GM12865 (cell line): ENCODE data around the gene MAST2.

Source experiments
- DNase-seq: peaks from one replicate; pipeline ENCODE4 v3.0.0; 2010; ENCODE audit warnings: low read depth
- H3K4me3 ChIP-seq: 2 replicates; pipeline ENCODE4 v1.5.1; 2011; ENCODE audit warnings: mild to moderate bottlenecking, low read depth, low read length, control low read depth
- TF ChIP-seq, protein P1 (sequence below): IDR thresholded peaks from 2 replicates; pipeline ENCODE4 v1.5.1; 2011; ENCODE audit warnings: low read length, control low read depth, low read depth, inconsistent platforms; ENCODE audit not compliant: insufficient read depth; ENCODE audit errors: missing control alignments

MAST2 gene

DNA sequence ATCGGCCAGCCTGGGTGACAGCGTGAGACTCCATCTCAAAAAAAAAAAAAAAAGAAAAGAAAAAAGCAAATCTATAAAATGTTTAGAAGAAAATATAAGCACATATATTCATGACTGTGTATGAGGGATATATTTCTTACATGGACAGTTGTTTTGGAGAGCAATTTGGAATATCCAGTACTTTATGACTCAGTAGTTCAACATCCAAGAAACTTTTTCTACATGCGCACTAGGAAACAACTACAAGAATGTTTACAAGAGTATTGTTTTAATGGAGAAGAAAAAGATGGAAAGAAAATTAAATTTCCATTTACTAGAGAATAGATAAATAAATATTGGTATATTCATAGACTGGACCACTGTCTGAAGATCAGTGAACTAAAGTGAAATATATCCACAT is 77.5 kb downstream of the MAST2 start:
- H3K4me3 ChIP-seq = no peak overlapping the region
- DNase-seq = no peak
- TF ChIP-seq, protein P1, sequence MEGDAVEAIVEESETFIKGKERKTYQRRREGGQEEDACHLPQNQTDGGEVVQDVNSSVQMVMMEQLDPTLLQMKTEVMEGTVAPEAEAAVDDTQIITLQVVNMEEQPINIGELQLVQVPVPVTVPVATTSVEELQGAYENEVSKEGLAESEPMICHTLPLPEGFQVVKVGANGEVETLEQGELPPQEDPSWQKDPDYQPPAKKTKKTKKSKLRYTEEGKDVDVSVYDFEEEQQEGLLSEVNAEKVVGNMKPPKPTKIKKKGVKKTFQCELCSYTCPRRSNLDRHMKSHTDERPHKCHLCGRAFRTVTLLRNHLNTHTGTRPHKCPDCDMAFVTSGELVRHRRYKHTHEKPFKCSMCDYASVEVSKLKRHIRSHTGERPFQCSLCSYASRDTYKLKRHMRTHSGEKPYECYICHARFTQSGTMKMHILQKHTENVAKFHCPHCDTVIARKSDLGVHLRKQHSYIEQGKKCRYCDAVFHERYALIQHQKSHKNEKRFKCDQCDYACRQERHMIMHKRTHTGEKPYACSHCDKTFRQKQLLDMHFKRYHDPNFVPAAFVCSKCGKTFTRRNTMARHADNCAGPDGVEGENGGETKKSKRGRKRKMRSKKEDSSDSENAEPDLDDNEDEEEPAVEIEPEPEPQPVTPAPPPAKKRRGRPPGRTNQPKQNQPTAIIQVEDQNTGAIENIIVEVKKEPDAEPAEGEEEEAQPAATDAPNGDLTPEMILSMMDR = no peak

DNA sequence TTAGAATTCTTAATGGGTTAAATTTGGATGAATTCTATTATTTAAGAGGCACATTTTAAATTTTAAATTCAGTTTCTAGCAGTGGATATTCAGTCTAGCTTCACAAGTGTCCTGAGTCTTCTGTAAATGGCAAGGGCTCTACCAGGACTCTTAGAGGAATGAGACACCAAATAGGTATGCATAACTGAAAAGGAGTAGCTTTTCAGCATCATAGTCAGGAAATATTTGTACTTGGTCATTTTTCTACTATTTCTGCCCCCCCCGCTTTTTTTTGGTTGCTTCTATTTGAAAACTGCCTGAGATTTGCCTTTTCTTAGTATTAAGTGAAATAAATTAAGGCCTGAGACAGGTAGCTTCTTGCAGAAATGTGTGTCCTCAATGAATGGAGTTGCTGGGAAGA is 80.2 kb downstream of the MAST2 start:
- TF ChIP-seq, protein P1 = no peak

DNA sequence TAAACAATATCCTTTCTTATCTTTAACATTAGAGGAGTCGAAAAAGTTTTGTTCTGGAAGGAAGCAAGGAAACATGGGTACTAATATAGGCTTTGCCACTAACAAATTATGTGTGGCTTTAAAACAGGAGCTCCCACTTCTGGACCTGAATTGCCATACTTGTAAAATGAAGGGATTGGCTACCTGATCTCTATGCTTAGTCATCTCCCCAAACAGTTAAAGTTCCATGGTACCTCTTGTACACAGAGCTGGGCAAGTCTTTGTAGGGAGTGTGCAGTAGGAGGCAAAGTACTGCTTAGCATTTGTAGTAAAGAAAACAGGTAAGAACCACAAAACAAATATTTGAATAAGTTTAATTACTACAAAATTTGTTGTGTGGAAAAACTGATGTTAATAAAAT is 81.3 kb downstream of the MAST2 start:
- TF ChIP-seq, protein P1 = no peak
- no peak for DNase-seq
- no peak overlapping the region for H3K4me3 ChIP-seq

More for the DNA sequence above, 80.2 kb downstream of the MAST2 start:
- no peak overlapping the region for H3K4me3 ChIP-seq
- no peak for DNase-seq

DNA sequence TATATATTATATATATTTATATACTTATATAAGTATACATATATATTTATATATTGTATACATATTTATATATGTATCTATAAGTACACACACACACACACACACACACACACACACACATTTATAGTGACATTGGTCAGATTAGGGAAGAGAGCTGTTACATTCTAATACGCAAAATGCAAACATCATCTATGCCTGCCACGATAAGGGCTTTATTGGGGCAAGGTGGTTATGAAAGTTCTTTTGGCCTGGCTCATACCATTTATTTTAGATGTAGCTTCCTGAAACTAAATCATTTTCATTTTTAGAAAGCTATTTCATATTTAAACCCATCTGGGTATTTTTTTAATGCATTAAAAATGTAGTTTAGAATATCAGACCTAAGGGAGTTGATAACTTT is 82.8 kb downstream of the MAST2 start:
- TF ChIP-seq, protein P1 = no peak
- no peak overlapping the region for H3K4me3 ChIP-seq
- no peak for DNase-seq

DNA sequence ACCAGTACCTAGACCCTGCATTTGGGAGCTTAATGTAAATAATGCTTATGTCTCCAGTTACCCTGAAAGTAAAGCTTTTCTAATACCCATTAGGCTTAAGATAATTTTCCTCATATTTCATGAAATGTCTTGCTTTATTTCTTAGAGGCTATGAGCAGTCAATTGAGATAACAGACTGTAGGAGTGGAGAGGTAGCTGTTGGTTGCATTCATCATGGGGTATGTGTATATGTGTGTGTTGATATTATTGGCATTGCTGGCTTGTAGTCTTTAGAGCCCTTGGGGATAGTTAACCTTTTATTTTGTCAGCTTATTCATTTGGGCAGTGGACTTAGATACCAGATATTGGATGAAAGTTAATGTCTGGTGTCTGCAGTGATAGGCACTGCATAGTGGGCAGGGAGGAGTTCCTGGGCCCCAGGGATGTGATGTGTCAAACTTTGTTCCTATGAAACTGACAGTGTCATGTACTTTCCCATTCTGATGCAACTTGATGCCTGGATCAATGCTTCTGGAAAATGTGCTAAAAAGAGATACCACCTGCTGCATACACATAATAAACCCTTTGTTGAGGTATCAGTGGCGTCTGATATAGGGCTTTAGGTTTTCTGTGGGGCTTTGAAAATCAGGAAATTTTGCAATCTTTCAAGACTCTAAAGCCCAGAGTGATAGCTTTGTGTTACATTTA is 83.9 kb downstream of the MAST2 start:
- no peak overlapping the region for H3K4me3 ChIP-seq

DNA sequence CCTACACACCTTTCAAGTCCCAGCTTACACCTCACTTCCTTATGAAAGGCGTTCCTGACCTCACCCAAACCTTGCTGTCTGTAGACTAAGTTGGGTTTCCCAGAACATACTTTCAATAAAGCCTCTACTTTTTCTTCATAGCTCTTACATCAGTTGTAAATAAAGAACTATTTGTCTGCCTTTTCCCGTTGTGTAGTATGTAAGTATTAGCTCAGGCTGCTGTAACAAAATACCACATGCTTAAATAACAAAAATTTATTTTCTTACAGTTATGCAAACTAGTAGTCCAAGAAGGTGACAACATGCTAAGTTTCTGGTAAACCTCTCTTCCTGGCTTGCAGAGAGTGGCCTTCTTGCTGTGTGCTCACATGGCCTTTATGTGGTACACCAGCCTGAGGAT is 86.7 kb downstream of the MAST2 start:
- H3K4me3 ChIP-seq = no peak overlapping the region
- TF ChIP-seq, protein P1 = no peak
- DNase-seq = no peak

More for the DNA sequence above, 83.9 kb downstream of the MAST2 start:
- DNase-seq = no peak
- TF ChIP-seq, protein P1 = no peak

DNA sequence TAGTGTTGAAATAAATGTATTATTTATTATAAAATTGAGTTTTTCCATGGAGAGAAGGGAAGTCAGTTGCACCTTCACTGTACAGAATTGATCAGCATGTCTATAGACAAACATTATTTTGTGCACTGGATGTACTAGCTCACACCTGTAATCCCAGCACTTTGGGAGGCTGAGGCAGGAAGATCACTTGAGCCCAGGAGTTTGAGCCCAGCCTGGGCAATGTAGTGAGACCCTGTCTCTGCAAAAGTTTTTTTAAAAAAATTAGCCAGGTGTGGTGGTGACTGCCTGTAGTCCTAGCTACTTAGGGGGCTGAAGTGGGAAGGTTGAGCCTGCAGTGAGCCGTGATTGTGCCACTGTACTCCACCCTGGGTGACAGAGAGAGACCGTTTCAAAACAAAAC is 87.7 kb downstream of the MAST2 start:
- no peak overlapping the region for H3K4me3 ChIP-seq
- TF ChIP-seq, protein P1 = no peak
- no peak for DNase-seq
